Tibial artery (tissue), 4 donors: ENCODE data around the gene PIGN.
A peak's percentile ranks its signal among the peaks of the same experiment; 100 is the strongest.

Experiments used
- DNase-seq, 2 donors: peaks; one replicate each; pipeline ENCODE4 v3.0.0-alpha.2; 2019
- H3K27ac ChIP-seq, 2 donors: fragments of 200-600 bp; sonication (generic) in 1 of 2; 1 replicate in 1 of 2; 2 replicates in 1 of 2; pipeline ENCODE4 v1.5.1; 2018 to 2019; ENCODE audit warnings: mild to moderate bottlenecking in 1 of 2
- H3K27me3 ChIP-seq, 2 donors: fragments of 200-600 bp; sonication (generic) in 1 of 2; one replicate each; pipeline versions ENCODE4 v1.5.1 to v1.6.0; 2016 to 2019
- H3K36me3 ChIP-seq, 3 donors: fragments of 200-600 bp; sonication (generic) in 2 of 3; one replicate each; pipeline ENCODE4 v1.5.1; 2016 to 2019; ENCODE audit warnings: mild to moderate bottlenecking in 2 of 3
- H3K4me1 ChIP-seq, 4 donors: fragments of 200-600 bp; sonication (generic) in 2 of 4; 1 replicate in 3 of 4; 2 replicates in 1 of 4; pipeline ENCODE4 v1.5.1; 2016 to 2019
- H3K4me3 ChIP-seq, 2 donors: fragments of 200-600 bp; sonication (generic) in 1 of 2; 1 replicate in 1 of 2; 2 replicates in 1 of 2; pipeline ENCODE4 v1.5.1; 2018 to 2019; ENCODE audit warnings: mild to moderate bottlenecking in 2 of 2
- H3K9me3 ChIP-seq, 3 donors: fragments of 200-600 bp; sonication (generic) in 1 of 3; one replicate each; pipeline ENCODE4 v1.5.1; 2016 to 2019
- intact Hi-C: fragments of 100-400 bp; cut with DNase I; formaldehyde crosslinking; loops from one replicate; pipeline ENCODE4 v1.15.0; 2023; ENCODE audit warnings: low total_unique reads
- TF ChIP-seq, protein P1 (sequence below), 2 experiments: fragments of 200-600 bp in 1 of 2; fragments of 450-650 bp in 1 of 2; IDR thresholded peaks; one replicate each; pipeline ENCODE4 v1.5.1; 2017 to 2019; ENCODE audit warnings: antibody characterized with exemption in 2 of 2, mild to moderate bottlenecking in 1 of 2, moderate library complexity in 1 of 2

Gene PIGN

DNA sequence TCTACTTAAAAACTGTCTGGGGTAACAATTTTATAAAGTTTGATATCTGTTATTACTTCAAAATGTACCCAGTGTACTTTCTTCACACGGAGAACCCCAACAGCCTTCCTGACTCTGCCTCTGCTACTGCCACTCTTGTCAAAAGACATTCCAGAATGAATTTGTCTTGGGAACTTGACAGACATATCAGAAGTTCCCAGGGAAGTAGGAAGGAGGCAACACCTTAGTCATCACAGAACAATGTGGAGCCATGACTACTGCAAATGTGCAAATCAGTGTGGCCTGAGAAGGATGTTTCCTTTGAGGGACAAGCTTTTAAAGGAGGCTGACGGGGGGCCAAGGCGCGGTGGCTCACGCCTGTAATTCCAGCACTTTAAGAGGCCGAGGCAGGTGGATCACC is 160.3 kb downstream of the PIGN start:
- Histone ChIP-seq H3K4me1 (no peaks in the 10 kb centered on the region), H3K9me3 (no peaks in the 10 kb centered on the region), H3K36me3 (no peaks in the 10 kb centered on the region), H3K27ac (no peak overlapping the region), H3K4me3 (no peak overlapping the region), H3K27me3 (no peaks in the 10 kb centered on the region)
- TF ChIP-seq, protein P1, sequence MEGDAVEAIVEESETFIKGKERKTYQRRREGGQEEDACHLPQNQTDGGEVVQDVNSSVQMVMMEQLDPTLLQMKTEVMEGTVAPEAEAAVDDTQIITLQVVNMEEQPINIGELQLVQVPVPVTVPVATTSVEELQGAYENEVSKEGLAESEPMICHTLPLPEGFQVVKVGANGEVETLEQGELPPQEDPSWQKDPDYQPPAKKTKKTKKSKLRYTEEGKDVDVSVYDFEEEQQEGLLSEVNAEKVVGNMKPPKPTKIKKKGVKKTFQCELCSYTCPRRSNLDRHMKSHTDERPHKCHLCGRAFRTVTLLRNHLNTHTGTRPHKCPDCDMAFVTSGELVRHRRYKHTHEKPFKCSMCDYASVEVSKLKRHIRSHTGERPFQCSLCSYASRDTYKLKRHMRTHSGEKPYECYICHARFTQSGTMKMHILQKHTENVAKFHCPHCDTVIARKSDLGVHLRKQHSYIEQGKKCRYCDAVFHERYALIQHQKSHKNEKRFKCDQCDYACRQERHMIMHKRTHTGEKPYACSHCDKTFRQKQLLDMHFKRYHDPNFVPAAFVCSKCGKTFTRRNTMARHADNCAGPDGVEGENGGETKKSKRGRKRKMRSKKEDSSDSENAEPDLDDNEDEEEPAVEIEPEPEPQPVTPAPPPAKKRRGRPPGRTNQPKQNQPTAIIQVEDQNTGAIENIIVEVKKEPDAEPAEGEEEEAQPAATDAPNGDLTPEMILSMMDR (IDR thresholded peaks at IDR 0.05) = no peak
- no peak for DNase-seq
- intact Hi-C loops = no loop called here

DNA sequence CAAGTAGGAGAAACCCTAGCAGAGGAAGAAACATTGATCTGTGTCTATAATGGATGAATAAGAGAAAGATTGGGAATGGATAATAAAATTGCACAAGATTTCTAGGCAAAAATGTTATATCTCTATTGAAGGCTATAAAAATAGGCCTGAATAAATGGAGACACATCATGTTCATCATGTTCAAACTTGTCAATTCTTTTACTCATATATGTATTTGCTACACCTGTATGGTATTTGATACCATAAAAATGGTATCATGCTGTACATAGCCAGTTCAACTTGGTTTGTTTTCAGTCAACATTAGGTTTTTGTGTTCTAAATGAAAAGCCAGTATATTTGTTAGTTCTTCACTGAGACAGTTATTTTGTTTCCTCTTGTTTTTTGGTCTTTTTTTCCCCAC is 161.9 kb downstream of the PIGN start:
- intact Hi-C loops = no loop called here
- Histone ChIP-seq H3K4me3 (no peak overlapping the region), H3K36me3 (no peaks in the 10 kb centered on the region)

DNA sequence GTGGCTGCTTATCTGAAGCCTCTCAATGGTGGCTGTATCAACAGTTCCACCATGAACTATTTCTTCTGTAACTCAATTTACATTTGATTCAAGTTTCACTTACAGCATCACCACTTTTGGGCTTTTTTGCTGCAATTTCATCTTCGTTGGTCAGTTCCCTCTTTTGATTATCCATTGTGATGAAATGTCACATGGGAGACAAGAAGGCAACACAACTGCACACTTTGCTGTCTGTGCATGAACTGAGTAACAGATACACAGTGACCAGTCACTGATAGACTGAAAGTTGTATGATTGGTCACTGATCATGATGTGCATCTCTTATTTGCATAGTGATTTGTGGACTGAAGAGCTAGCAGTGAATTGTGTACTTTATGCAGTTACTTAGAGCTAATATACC is 163.3 kb downstream of the PIGN start:
- DNase-seq = no peak
- no peaks in the 10 kb centered on the region for H3K9me3 ChIP-seq
- H3K36me3 ChIP-seq = no peaks in the 10 kb centered on the region
- H3K27me3 ChIP-seq = no peaks in the 10 kb centered on the region
- intact Hi-C loops = no loop called here
- no peak overlapping the region for H3K27ac ChIP-seq
- TF ChIP-seq, protein P1 (IDR thresholded peaks at IDR 0.05) = no peak
- H3K4me1 ChIP-seq = peaks cover 0 to under 1% (median 0%) of the 10 kb centered on the region in 4 donors
- no peak overlapping the region for H3K4me3 ChIP-seq

More for the DNA sequence above, 161.9 kb downstream of the PIGN start:
- Histone ChIP-seq H3K9me3 (no peaks in the 10 kb centered on the region), H3K27me3 (no peaks in the 10 kb centered on the region), H3K27ac (no peak overlapping the region), H3K4me1 (no peaks in the 10 kb centered on the region)
- TF ChIP-seq, protein P1 (IDR thresholded peaks at IDR 0.05) = no peak
- no peak for DNase-seq

DNA sequence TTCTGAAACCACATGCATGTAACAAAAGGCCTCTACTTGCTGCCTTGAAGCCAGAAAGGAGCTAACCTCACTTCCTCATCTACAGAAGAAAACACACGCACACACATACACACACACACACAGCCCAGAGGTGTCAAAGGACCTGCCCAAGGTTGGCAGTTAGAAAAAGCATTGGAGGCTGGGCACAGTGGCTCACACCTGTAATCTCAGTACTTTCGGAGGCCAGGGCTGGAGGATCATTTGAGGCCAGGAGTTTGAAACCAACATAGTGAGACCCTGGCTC is 168.2 kb downstream of the PIGN start:
- no peaks in the 10 kb centered on the region for H3K9me3 ChIP-seq
- H3K4me3 ChIP-seq = no peak overlapping the region
- intact Hi-C loops = no loop called here
- H3K27me3 ChIP-seq = no peaks in the 10 kb centered on the region
- no peak overlapping the region for H3K27ac ChIP-seq
- no peaks in the 10 kb centered on the region for H3K36me3 ChIP-seq
- DNase-seq = no peak
- TF ChIP-seq, protein P1 (IDR thresholded peaks at IDR 0.05) = no peak
- peaks cover 0 to 15% (median 2%) of the 10 kb centered on the region in 4 donors for H3K4me1 ChIP-seq

DNA sequence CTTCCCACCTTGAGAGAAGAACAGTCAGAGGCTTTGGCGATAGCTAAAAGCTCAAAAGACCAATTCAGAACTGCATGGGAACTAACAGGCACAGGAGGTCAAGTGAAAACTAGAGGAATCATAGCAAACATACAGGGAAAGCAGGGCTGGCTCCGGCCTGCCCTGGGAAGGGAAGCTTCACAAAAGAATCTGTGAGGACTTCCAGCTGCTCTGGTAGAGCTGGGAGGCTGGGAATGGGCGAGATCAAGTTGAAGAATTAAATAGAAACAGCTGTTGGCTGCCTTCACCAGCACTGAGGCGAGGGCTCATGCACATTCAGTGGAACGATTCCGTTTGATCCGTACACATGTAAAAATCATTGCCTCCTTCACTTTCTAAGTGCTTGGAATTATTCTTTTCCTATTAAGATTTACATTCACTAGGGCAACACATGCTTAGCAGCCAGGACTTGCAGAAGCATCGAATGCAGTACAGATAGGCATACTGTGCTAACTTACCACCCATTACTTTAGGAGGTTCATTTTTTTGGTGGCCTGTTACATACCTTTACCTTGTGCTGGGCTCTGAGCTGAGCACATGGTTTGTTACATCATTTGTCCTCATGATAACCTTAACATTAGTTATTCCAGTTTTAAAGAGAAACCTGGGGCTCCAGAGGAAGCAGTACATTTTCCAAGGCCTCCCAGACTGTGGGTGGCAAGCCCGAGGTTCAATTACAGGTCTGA is 168.7 kb downstream of the PIGN start:
- no peak overlapping the region for H3K4me3 ChIP-seq
- H3K4me1 ChIP-seq = peaks cover 0 to 15% (median 2%) of the 10 kb centered on the region in 4 donors
- H3K9me3 ChIP-seq = no peaks in the 10 kb centered on the region
- TF ChIP-seq, protein P1 (IDR thresholded peaks at IDR 0.05) = no peak
- peak overlapping the region; percentile 18 to 60 for H3K27ac ChIP-seq
- intact Hi-C loops = no loop called here
- no peaks in the 10 kb centered on the region for H3K27me3 ChIP-seq
- H3K36me3 ChIP-seq = no peaks in the 10 kb centered on the region
- DNase-seq = no peak

DNA sequence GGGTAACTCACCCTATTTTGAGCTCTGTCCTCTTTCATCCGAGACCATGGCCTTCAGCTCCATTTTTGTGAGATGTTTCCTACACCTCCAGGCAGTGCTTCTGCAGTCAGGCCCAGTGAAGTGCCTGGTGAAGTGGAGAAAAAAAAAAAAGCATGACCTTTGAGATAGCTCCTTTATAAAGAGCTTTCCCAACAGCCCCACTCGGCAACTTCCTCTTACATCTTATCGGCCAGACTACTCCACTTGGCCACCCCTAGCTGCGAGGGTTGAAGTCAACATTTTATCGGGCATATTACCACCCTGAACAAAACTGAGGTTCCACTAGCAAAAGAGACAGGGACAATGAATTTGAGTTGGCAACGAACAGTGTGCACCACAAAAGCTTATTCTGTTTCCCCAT is 169.2 kb downstream of the PIGN start:
- DNase-seq = no peak
- intact Hi-C loops = no loop called here
- peaks cover 0 to 15% (median 2%) of the 10 kb centered on the region in 4 donors for H3K4me1 ChIP-seq
- no peaks in the 10 kb centered on the region for H3K27me3 ChIP-seq
- no peaks in the 10 kb centered on the region for H3K36me3 ChIP-seq
- H3K4me3 ChIP-seq = no peak overlapping the region
- TF ChIP-seq, protein P1 (IDR thresholded peaks at IDR 0.05) = no peak
- no peaks in the 10 kb centered on the region for H3K9me3 ChIP-seq
- peak overlapping the region; percentile 18 to 60 for H3K27ac ChIP-seq
